Testis (tissue), 2 donors: ENCODE measurements around the gene DUS4L.

ENCODE experiments used
- POLR2A ChIP-seq: fragments of 450-650 bp; IDR thresholded peaks from one replicate; pipeline ENCODE4 v1.6.1; 2017; ENCODE audit warnings: antibody characterized with exemption, mild to moderate bottlenecking, moderate library complexity
- TF ChIP-seq, protein P1 (sequence below), 3 experiments: fragments of 450-650 bp in 2 of 3; fragments of 200-600 bp in 1 of 3; sonication (generic) in 1 of 3; IDR thresholded peaks; one replicate each; pipeline ENCODE4 v1.5.1; 2016 to 2019; ENCODE audit warnings: antibody characterized with exemption in 3 of 3, mild to moderate bottlenecking in 2 of 3, moderate library complexity in 1 of 3

DNA sequence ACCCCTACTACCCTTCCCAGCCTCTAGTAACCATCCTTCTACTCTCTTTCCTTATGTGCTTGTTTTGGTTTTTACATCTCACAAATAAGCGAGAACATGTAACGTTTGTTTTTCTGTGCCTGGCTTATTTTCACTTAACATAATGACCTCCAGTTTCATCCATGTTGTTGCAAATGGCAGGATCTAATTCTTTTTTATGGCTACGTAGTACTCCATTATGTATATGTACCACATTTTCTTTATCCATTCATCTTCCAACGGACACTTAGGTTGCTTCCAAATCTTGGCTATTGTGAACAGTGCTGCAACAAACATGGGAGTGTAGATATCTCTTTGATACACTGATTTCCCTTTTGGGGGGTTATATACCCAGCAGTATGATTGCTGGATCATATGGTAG lies 63.2 kb downstream of the DUS4L start:
- TF ChIP-seq, protein P1, sequence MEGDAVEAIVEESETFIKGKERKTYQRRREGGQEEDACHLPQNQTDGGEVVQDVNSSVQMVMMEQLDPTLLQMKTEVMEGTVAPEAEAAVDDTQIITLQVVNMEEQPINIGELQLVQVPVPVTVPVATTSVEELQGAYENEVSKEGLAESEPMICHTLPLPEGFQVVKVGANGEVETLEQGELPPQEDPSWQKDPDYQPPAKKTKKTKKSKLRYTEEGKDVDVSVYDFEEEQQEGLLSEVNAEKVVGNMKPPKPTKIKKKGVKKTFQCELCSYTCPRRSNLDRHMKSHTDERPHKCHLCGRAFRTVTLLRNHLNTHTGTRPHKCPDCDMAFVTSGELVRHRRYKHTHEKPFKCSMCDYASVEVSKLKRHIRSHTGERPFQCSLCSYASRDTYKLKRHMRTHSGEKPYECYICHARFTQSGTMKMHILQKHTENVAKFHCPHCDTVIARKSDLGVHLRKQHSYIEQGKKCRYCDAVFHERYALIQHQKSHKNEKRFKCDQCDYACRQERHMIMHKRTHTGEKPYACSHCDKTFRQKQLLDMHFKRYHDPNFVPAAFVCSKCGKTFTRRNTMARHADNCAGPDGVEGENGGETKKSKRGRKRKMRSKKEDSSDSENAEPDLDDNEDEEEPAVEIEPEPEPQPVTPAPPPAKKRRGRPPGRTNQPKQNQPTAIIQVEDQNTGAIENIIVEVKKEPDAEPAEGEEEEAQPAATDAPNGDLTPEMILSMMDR (IDR thresholded peaks at IDR 0.05), result no peak
- no peak for TF ChIP-seq POLR2A
